ENCODE measurements around the gene GRAMD1B. TPM values are rescaled to one million over a fixed set of nuclear protein-coding genes. Genes with fewer than 3 reads are reported as not detected.

The GRAMD1B gene
- total and polyA plus RNA-seq, 2 experiments from 2014 or later, result 15.5 to 81.5 TPM

DNA sequence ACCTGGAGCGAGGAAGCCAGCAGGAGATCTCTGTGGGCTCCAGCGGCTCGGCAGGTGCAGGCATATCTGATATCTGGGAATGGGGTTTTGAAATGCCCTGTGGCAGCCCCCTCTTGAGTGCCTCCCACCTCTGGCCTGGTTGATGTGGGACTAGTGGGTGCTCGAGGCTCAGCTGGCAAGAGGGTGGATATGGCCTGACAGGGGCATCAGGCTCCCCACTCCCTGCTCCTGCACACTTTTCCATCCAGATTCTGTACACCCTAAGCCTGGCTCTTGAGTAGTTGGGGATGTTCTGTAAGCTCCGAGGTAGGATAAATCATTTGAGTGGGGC is 149.4 kb downstream of the GRAMD1B start:
- Histone ChIP-seq H3K27me3 (no peaks in the 10 kb centered on the region), H3K27ac (no peak overlapping the region), H3K36me3 (no peaks in the 10 kb centered on the region), H3K9me3 (ENCODE audit: low read depth) (no peaks in the 10 kb centered on the region), H3K4me3 (no peak overlapping the region), H3K4me1 (ENCODE audit: low read depth) (no peaks in the 10 kb centered on the region)
- no peak for DNase-seq (ENCODE audit: low read depth in 1 of 2, low spot score in 1 of 2)
- TF ChIP-seq CTCF (IDR thresholded peaks at IDR 0.05; ENCODE audit: low read depth, low read length), result no peak

GRCh38 chr11:123580137-123580536 is 150.1 kb downstream of the GRAMD1B start:
- Histone ChIP-seq H3K27ac (no peak overlapping the region), H3K27me3 (no peaks in the 10 kb centered on the region), H3K4me1 (ENCODE audit: low read depth) (no peaks in the 10 kb centered on the region), H3K4me3 (no peak overlapping the region), H3K36me3 (no peaks in the 10 kb centered on the region), H3K9me3 (ENCODE audit: low read depth) (no peaks in the 10 kb centered on the region)
- no peak for TF ChIP-seq CTCF (IDR thresholded peaks at IDR 0.05; ENCODE audit: low read depth, low read length)
- no peak for DNase-seq (ENCODE audit: low read depth in 1 of 2, low spot score in 1 of 2)

DNA sequence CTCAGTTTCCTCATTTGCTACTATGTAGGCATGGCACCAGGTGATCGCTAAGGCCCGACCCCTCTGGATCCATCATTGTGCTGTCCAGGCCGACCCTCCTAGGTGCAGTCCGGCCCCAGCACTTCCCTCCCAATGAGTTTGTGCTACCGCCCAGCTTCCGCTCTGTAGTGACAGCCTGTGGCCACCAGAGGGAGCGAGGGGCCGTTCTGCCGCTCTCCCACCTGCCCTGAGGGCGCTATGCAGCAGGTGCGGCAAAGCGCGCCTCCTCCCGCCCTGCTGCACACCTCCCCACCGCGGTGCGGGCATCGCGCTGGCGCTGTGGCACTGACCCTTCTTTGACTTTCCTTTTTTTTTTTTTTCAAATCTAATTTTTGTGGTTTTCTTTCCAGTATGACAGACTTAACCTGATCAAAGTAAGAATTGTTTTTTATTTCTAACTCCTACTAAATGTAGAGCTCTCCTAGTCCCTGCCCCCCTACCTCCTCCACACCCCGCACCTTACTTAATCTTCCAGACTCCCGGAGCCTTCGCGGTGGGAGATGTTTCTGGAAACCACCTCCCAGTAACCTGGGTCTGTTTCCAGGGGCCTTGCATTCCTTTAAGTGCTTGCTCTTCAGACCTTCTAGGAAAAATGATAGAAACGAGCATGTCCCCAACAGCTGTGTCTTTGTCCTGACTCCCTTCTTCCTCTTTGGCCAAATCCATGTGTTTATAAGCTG is 150.6 kb downstream of the GRAMD1B start:
- TF ChIP-seq CTCF (IDR thresholded peaks at IDR 0.05; ENCODE audit: low read depth, low read length), result peak; percentile 96
- H3K4me3 ChIP-seq, result no peak overlapping the region
- peak; percentile 53 to 76 for DNase-seq (ENCODE audit: low read depth in 1 of 2, low spot score in 1 of 2)
- no peaks in the 10 kb centered on the region for H3K4me1 ChIP-seq (ENCODE audit: low read depth)
- H3K27ac ChIP-seq, result no peak overlapping the region
- no peaks in the 10 kb centered on the region for H3K36me3 ChIP-seq
- H3K9me3 ChIP-seq (ENCODE audit: low read depth), result no peaks in the 10 kb centered on the region
- H3K27me3 ChIP-seq, result no peaks in the 10 kb centered on the region

DNA sequence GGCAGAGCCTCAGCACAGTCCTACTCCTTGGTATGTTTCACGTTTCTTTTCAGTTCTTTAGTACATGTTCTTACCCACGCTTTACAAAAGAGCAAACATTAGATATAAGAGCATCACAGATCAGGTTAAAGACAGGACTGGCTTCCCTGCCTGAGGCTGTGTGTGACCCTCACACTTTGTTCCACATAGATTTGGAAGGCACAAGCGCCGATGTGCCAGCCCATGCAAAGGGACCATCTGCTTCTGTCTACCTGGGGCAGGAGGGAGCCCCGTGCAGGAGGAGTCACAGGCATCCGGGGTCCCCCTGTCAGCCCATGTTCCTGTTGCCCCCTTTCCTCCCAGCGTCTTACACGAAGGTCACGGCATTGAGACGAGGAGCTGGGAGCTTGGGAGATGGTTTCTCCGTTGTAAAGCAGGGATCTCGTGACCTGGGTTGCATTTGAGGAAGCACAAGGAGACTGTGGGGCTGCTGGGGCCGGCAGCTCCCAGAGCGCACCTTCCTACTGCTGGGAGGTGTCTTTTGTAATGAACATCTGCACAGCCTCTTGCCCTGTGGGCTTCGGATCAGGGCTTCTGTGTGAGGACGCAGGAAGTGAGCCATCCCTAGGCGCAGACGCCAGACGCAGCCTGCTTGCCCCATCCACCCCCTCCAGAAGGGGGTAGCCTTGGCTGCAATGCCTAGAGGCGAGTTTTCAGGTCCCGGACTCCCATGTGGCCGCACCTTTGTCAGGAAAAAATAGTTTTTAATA is 151.8 kb downstream of the GRAMD1B start:
- no peak overlapping the region for H3K27ac ChIP-seq
- no peaks in the 10 kb centered on the region for H3K27me3 ChIP-seq
- H3K4me1 ChIP-seq (ENCODE audit: low read depth), result peaks cover 6% of the 10 kb centered on the region
- no peaks in the 10 kb centered on the region for H3K9me3 ChIP-seq (ENCODE audit: low read depth)
- DNase-seq (ENCODE audit: low read depth in 1 of 2, low spot score in 1 of 2), result no peak
- H3K36me3 ChIP-seq, result no peaks in the 10 kb centered on the region
- no peak for TF ChIP-seq CTCF (IDR thresholded peaks at IDR 0.05; ENCODE audit: low read depth, low read length)
- no peak overlapping the region for H3K4me3 ChIP-seq

DNA sequence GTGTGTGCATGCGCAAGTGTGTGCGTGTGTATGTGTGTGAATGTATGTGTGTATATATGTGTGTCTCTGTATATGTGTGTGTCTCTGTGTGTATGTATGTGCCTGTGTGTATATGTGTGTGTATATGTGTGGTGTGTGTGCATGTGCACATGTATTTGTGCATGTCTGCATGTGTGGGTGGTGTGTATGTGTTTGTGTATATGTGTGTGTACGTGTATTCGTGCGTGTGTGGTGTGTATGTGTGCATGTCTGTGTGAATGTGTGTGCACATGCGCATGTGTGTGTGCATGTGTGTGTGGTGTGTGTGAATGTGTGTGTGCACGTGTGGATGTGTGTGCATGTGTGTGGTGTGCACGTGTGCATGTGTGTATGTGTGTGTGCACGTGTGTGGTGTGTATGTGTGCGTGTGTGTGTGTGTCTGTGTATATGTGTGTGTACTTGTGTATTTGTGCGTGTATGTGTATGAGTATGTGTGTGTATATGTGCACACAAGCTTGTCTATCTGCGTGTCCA is 153.0 kb downstream of the GRAMD1B start:
- TF ChIP-seq CTCF (IDR thresholded peaks at IDR 0.05; ENCODE audit: low read depth, low read length), result no peak
- Histone ChIP-seq H3K36me3 (no peaks in the 10 kb centered on the region), H3K9me3 (ENCODE audit: low read depth) (no peaks in the 10 kb centered on the region), H3K27ac (no peak overlapping the region), H3K4me3 (no peak overlapping the region), H3K4me1 (ENCODE audit: low read depth) (peaks cover 6% of the 10 kb centered on the region), H3K27me3 (no peaks in the 10 kb centered on the region)
- no peak for DNase-seq (ENCODE audit: low read depth in 1 of 2, low spot score in 1 of 2)

Data from cardiac muscle cell (in vitro differentiated cells and primary cell).